Hepatic stellate cell (primary cell): ENCODE results near the gene GSG1L.
A peak's percentile ranks its signal among the peaks of the same experiment; 100 is the strongest.
"Not testable (repeated sequence)": the region's sequence is repeated elsewhere in the genome, so short reads cannot be mapped to it uniquely, and the experiment has no call there.

Experiments
- DNase-seq: peaks from one replicate; pipeline ENCODE4 v3.0.0; 2011; ENCODE audit warnings: low spot score

The GSG1L gene

DNA sequence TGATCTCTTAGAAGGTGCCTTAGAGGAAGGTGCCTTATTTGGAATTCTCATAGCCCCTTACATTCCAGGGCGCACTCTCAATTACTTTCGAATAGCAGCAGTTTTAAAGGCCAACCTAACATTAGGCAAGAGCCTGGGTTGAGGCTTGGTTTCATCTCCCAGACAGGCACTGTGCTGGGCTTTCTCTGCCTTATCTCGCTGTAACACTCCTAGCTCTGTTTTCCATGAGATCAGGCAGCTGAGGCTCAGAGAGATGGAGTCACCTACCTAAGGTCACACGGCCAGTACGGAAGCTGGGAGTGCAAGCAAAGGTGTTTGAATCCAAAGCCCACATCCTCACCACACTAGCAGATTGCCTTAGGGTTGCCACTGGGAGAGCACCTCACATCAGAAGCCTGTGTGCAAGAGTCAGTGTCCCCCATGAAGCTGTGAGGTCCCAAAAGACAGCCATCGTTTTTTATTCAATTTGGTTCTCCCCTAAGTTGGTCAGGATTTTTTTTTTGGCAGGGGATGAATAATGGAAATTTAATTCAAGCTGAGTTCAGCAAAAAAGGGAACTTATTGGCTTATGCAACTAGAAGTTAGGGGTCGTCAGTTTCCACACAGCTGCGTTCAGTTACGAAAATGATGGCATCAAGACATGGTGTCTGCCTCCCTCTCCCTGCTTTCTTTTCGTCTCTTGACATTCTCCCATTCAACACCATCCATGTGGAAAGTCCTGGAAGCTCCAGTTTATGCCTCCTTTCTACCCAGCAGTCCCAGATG is 307.1 kb downstream of the GSG1L start:
- no peak for DNase-seq

DNA sequence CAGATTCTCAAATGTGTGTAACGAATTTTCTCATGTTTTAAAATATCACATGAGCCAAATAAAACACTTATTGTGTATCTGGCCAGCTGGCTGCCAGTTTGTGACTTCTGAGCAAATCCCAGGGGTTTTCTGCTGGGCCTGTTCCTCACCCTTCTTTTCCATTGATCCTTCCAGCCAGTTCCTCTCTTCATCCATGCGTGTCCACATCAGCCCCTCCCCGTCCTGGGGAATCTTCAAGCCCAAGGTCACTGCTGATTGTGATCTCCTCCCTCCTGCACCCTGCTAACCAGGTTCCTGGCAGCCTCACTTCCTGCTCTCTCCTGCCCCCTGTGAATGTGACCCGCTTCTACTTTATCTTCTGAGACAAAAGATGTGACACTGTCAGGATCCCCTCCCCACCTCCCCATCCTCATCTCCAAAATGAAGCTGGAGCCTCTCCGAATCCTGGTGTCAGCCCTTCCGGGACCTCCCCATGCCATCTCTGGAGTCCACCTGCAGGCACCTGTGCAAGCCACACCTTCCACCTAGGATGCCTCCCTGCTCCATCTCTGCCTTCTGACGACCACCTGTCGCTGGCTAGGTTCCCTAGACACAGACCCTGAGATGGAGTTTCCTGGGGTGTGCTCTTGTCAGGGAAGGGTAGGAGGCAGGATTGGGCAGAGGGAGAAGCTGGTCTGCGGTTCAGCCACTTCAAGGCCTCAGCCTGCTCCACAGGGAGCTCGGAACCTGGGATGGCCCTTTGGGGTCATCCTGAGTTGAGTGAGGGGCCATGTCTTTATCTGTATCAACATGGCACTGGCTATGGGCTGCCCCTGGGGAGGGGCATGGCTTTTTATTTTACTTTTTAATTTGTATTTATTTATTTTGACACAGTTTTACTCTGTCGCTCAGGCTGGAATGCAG is 308.5 kb downstream of the GSG1L start:
- no peak for DNase-seq

DNA sequence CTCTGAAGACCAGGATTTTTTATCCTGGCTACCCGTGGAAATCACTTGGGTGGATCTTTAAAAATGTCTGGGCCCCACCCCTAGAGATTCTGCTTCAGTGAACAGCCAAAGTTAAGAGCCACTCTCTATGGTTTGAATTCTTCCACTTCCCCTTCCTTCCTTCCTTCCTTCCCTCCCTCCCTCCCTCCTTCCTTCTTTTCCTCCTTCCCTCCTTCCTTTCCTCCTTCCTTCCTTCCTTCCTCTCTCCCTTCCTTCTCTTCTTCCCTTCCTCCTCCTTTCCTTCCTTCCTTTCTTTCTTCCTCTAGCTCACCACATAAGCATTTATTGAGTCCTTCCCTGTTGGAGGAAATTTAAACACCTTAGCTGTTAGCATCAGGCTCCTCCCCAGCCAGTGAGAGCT is 310.0 kb downstream of the GSG1L start:
- DNase-seq = no peak

DNA sequence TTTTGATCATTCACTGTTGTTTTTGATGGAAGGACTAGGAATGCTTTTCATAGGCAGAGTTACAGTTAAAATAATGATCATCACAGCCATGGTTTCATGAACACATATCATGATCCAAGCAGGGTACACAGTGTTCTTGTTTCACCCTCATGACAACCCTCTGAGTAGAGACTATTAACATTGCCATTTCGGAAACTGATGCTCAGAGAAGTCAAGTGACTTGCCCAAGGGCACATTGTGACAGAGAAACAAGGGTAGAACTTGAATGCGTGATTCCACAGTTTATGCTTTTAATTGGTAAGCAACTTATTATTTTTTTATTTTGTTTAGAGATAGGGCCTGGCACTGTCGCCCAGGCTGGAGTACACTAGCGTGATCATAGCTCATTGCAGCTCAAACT is 311.3 kb downstream of the GSG1L start:
- DNase-seq = no peak

DNA sequence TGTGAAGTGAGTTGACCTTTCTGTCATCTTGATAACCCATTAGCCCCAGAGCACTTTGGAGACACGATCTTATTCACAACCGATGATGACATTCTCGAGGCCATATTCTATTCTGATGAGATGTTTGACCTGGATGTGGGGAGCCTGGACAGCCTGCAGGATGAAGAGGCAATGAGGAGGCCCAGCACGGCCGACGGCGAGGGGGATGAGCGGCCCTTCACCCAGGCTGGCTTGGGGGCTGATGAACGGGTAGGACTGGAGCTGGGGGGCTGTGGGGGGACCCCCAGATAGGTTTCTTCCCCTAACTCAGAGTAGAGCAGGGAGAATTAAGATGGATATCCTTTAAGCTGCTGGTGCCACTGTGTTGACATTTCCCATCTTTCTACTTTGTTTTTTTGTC is 311.8 kb downstream of the GSG1L start:
- no peak for DNase-seq

DNA sequence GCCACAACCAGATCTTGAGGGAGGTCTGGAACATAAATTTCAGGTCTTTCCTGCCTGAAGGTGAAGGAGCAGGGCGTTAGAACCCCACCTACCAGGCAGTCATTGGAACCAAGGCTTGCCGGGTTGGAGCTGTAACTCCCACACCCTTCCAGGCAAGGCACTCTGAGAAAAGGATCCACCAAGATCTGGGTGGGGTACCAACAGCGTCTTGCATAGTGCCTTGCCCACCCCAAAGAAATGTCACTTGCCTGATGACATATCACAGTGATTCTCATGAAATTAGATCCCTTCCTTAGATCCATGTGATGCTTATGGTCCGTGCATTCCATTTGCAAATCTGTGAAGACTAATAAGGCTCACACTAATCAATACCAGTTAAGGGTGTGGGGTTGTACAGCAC is 312.3 kb downstream of the GSG1L start:
- DNase-seq = no peak

DNA sequence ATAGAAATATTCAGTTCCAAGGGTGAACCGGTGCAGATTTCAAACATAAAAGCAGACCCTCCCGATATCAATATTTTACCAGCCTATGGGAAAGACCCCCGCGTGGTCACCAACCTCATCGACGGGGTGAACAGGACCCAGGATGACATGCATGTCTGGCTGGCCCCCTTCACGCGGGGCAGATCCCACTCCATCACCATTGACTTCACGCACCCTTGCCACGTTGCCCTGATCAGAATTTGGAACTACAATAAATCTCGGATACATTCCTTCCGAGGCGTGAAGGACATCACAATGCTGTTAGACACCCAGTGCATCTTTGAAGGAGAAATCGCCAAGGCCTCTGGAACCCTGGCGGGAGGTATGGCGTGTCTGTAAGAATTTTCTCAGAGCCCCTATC is 313.6 kb downstream of the GSG1L start:
- no peak for DNase-seq

DNA sequence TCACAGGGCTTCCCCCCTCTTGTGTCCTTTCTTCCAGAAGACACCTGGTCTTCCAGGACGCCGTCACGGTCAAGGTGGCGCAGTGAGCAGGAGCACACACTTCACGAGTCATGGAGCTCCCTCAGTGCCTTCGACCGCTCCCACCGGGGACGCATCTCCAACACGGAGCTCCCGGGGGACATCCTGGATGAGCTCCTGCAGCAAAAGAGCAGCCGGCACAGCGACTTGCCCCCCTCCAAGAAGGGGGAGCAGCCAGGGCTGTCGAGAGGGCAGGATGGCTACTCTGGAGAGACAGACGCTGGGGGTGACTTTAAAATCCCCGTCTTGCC is 314.0 kb downstream of the GSG1L start:
- no peak for DNase-seq

DNA sequence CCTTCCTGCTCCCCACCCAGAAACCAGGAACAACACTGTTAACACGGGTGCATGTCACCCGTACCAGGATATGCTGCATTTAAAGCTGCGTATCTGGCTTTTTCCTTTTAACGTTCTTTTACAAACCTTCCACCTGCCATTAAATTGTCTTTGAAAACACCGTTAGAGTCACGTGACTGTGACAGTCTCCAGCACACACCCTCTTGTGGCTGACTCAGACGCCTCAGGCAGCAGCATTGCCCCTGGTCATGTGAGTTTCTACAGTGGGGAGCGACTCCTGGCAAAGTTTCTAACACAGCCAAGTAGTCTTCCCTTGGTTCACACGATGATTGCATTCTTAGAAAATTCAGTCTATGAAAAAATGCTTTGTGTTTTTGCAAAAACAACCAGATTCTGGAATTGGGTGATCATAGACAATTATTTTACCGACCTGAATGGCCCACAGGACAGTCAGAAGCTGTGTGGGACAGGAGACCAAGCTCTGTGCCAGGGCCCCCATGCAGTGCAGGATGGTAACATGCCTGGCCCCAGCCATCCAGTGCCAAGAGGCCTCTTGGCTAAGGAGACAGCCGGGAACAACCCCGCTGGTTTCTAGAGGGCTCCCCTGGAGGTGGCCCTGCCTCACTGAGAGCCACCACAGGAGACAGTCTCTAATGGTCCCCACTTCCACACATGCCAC is 314.5 kb downstream of the GSG1L start:
- peak; percentile 67 for DNase-seq

DNA sequence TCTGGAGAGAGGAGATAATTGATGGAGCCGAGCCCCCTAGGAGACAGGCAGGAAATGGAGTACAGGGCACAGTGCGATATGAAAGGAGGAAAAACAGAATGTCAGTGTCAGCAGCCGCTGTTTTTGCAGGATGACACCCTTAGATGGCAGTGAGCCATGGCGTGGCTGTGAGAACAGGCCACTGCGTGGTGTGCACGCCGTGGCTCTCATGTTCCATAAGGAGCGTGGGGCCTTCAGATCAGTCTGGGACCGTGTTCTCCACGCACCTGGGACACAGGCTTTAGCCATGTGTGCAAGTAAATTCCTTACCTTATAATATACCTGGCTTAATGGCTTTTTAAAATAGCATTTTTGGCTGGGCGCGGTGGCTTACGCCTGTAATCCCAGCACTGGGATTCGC is 315.6 kb downstream of the GSG1L start:
- no peak for DNase-seq

DNA sequence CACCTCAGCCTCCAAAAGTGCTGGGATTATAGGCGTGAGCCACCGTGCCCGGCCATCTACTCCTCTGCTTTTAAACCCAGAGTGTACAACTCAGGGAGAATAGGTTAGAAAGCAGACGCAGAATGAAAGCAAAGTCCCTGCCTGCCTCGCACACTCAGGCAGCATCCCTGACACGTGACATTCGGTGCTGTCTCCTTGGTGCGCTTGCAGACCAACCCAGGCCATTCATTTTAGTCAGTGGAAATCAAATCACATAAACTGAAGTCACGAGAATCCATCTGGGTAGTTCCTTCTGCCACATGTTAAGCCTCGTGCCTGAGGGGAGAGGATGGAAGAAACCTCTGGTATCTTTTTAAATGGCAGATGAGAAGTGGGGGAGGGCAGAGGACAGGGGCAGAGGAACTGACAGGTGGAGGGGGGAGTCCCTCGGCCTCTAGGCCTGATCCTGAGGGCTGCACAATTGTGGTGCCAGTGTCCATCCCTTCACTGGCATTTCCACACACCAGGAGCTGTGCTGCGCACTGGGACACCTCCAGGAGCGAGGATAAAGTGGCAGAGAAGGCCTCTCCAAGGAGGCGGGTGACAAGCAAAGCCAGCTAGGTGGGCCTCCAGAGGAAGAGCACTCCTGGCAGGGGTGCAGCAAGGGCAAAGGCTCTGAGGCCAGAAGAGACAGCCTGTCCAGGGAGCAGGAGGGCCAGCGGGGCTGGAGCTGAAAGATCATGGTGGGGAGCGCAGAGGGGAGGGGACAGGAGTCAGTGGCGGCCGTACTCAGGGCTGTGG is 317.2 kb downstream of the GSG1L start:
- no peak for DNase-seq

DNA sequence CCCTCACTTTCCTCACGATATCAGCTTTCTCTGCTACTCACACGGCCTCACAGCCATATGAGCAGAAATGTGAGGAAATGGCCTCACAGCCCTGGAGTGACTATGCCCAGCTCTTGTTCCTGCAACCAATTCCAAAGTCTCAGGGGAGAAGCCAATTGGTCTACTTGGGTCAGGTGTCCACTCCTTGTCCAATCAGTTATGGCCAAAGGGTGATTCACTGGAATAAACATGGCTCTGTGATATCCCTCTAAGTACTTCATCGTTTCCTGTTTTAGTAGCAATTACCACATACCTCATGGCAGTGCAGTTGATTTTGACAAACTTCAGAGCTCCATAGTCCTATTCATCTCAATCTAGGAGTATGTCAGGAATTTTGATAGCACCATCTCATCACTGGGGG is 318.2 kb downstream of the GSG1L start:
- DNase-seq = peak; percentile 45

DNA sequence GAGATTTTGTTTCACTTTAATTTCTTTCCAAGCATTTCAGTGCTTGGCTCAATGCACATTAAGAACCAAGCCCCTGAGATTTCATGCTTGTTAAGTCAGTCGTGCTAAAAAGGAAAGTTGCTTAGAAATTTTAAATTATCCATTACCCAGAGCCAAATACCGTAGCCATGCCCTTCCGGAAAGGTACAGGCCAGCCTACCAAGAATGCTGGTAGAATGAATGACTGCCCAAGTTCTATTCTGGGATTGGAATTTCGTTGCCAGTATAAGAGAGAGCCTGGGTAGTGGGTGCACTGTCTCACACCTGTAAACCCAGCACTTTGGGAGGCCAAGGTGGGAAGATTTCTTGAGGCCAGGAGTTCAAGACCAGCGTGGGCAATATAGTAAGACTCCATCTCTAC is 319.6 kb downstream of the GSG1L start:
- DNase-seq = no peak

DNA sequence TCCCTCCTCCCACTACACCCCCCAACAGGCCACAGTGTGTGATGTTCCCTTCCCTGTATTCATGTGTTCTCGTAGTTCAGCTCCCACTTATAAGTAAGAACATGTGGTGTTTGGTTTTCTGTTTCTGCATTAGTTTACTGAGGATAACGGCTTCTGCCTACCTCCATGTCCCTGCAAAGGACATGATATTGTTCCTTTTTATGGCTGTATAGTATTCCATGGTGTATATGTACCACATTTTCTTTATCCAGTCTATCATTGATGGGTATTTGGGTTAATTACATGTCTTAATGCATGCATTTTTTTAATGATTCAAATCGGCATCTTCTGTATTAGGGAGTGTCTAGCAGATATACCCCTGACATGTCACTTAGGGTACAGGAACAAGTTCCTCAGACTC is 320.5 kb downstream of the GSG1L start:
- DNase-seq = not testable (repeated sequence)

DNA sequence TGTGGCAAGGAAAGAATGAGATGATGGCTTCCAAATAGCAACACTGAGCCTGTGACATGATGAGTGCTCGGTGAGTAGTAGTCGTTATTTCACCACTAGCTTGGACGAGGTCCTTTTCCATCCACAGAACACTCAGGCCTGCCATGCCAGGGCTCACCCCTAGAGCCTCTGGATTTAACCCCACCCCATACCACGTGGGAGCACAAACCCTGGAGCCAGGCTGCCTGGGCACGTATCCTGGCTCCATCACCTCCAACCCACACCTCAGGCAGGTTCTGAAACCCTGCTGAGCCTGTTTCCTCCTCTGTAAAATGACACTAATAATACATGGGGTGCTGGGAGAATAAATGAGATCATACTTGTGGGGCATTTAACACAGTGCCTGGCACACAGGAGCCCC is 321.2 kb downstream of the GSG1L start:
- DNase-seq = no peak

DNA sequence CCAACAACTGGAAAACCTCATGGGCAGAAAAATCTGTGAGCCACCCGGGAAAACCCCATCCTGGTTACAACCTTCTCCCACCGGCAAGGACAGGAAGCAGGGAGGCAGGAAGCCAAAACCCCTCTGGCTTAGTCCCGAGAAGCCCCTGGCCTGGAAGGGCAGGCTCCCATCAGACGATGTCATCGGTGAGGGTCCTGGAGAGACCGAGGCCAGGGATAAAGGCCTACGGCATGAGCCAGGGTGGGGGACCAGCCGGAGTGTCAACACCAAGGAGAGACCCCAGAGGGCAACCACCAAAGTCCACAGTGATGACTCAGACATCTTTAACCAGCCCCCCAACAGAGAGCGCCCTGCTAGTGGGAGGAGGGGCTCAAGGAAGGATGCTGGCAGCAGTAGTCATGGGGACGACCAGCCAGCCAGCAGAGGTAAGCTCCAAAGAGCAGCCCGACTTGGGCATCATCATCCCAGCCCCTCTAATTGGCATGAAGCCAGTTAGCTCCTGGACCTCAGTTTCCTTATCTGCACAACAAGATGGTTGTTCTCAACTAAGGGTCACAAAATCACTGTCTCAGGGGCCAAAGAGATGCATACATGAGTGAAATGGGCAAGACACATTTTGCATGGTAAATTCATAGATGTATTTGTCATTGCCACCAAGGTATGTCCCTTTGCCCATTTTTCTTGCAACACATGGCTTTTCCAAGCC is 322.9 kb downstream of the GSG1L start:
- no peak for DNase-seq

DNA sequence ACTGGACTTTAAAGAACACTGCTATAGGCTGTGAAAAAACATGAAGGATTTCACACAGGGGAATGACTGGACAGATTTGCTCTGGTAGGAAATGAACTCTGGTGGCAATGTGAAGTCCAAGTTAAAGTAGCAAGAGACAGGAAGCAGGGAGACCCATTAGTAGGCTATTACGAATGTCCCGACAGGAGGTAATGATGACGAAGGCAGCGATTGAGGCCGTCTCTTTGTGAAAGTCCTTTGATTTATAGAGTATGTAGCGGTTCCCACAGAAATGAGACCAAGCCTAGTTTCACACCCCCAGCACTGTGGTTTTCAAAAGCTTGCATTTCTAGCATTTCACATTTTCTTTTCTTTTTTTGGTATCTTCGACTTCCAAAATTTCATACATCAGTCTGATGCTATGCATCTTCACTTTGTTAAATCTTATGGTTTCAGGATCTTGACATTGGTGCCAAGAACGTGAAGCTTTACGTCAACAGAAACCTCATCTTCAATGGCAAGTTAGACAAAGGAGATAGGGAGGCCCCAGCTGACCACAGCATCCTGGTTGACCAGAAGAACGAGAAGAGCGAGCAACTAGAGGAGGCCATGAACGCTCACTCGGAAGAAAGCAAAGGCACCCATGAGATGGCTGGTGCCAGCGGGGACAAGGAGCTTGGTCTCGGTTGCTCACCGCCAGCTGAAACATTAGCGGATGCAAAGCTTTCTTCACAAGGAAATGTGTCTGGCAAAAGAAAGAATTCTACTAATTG is 323.7 kb downstream of the GSG1L start:
- DNase-seq = no peak

DNA sequence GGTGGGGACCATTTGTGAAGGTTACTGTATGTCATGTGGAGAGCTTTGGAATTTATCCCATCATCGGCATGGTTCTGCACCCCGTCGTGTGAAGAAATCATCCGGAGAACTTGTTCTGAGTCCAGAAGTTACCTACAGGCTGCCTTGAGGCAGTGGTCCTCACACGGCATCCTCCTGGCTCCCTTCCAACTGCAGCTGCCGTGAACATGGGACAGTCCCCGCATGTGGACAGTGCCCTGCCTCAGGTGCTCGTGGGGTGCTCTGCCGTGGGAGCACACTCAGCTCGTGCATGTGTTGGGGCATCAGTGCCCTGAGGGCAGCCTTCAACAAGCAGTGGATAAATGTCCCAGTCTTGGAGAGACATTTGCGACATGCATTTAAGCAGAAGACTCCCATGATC is 324.9 kb downstream of the GSG1L start:
- DNase-seq = no peak
